ENCODE data around the gene LAMA4.
A peak's percentile ranks its signal among the peaks of the same experiment; 100 is the strongest.

Gene LAMA4

DNA sequence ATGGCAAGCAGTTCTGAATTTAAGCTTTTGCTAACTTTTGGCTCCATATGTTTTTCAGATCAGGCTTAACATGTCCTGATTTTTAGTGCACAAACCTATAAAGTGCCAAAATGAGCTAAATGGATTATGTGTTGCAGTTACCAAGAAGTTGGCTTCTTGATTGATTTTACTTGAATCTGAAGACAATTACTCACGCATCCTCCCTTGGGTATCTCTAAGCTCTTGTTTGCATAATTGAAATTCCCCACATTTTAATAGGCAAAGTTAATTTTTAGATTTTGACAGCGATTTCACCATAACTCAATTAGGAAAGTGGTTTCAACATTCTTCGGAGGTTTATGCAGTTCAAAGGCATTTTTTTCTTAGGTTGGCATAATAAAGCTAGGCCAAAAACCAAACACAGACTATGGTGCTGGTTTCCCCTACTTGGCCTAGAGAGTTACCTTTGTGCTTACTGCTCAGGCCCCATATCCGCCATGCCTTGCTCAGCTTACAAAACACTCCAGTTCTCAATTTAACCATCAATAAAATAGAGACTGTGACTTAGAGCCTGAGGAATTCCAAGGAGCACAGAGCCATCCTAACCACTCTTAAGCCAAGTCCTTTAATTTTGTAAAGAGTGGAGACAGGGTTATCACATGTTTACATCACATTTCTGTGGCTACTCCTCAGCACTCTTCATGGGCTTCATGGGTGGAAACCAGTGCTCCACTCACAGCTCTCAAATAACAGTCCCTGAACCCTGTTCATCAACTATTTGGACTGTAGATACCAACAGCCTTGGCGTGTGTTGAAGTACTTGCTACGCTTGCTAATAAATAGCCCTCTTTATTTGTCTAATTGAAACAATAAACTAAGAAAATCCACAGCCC is 32.1 kb downstream of the LAMA4 start:
- H3K27ac ChIP-seq = no peak overlapping the region
- TF ChIP-seq ZFX (IDR thresholded peaks at IDR 0.05; ENCODE audit: borderline replicate concordance) = no peak
- TF ChIP-seq, protein P1, sequence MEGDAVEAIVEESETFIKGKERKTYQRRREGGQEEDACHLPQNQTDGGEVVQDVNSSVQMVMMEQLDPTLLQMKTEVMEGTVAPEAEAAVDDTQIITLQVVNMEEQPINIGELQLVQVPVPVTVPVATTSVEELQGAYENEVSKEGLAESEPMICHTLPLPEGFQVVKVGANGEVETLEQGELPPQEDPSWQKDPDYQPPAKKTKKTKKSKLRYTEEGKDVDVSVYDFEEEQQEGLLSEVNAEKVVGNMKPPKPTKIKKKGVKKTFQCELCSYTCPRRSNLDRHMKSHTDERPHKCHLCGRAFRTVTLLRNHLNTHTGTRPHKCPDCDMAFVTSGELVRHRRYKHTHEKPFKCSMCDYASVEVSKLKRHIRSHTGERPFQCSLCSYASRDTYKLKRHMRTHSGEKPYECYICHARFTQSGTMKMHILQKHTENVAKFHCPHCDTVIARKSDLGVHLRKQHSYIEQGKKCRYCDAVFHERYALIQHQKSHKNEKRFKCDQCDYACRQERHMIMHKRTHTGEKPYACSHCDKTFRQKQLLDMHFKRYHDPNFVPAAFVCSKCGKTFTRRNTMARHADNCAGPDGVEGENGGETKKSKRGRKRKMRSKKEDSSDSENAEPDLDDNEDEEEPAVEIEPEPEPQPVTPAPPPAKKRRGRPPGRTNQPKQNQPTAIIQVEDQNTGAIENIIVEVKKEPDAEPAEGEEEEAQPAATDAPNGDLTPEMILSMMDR (IDR thresholded peaks at IDR 0.05) = no peak

DNA sequence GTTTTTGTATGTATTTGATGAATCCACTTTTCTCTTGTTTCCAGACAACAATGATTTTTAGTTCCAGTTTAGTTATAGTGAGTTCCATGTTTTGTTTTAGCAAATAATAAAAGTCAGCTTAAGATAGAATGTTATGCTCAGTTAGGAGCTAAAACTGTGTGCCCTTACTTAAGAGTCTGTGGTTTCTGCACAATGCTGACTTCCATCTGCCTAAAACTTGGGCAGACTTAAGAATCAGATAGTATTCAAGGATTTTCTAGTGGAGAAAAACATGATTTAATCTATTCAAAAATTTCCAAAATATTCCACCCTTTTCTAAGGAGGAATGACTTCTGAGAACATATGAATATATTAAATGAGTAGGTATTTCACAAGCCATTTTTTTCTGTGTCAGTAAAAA is 32.8 kb downstream of the LAMA4 start:
- TF ChIP-seq ZFX (IDR thresholded peaks at IDR 0.05; ENCODE audit: borderline replicate concordance) = no peak
- TF ChIP-seq, protein P1 (IDR thresholded peaks at IDR 0.05) = no peak
- H3K27ac ChIP-seq = no peak overlapping the region

DNA sequence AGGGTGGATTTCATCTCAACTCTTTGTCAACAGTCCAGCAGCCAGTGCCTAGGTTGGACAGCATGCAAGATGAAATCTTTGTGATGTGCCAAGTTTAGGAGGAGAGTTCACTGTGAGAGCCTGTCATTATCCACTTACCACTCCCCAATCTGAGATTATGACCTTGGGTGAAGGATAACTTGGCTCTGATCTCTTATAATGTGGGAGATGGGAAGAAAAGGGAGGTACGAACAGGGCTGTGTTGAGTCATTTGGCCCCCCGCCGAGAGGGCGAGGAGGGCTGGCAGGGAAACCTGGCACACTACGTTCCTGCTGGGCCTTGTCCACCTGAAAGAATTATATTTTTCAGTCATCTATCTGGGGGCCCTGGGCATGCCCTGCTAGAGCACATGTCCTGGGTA is 35.8 kb downstream of the LAMA4 start:
- no peak overlapping the region for H3K27ac ChIP-seq

DNA sequence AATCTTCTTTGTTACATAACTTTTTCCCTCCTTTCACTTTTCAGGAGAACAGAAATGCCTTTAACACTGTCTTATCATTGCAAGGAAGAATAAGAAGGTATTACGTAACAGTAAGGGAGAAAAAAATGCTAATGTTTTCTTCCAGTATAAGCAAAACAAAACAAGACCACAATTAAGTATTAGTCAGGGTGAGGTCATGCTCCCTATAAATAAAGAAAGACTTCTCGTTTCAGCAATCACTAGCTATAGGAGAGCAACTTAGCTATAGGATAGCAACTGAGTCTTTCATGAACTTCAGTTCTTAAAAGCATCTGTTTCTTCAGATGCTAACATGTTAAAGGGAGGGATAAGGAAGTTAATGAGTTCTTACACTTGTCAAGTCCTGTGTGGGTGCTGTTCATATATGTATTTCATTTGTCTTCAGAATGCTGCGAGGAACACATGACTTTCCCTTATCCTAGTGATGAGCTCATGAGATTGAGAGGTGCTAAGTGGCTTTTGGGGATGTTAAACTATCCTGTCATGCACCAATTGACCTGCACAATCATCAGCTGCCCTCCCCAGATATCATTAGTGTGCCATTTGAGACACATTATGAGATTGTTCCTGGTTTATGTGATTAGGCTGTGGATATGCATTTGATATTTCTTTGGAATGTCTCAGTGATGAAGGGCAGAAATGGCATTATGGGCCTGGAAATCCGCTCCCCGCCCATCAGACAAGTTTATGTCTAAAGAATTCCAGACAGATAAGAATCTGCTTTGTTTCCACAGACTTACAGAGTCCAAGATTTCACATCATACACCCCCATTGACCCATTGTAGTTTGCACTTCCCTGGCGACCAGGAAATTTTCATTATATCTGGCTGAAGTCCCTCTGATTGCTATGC is 37.5 kb downstream of the LAMA4 start:
- no peak overlapping the region for H3K27ac ChIP-seq
- no peak for TF ChIP-seq ZFX (IDR thresholded peaks at IDR 0.05; ENCODE audit: borderline replicate concordance)
- TF ChIP-seq, protein P1 (IDR thresholded peaks at IDR 0.05) = no peak

More for the DNA sequence above, 35.8 kb downstream of the LAMA4 start:
- TF ChIP-seq, protein P1 (IDR thresholded peaks at IDR 0.05) = no peak
- no peak for TF ChIP-seq ZFX (IDR thresholded peaks at IDR 0.05; ENCODE audit: borderline replicate concordance)

DNA sequence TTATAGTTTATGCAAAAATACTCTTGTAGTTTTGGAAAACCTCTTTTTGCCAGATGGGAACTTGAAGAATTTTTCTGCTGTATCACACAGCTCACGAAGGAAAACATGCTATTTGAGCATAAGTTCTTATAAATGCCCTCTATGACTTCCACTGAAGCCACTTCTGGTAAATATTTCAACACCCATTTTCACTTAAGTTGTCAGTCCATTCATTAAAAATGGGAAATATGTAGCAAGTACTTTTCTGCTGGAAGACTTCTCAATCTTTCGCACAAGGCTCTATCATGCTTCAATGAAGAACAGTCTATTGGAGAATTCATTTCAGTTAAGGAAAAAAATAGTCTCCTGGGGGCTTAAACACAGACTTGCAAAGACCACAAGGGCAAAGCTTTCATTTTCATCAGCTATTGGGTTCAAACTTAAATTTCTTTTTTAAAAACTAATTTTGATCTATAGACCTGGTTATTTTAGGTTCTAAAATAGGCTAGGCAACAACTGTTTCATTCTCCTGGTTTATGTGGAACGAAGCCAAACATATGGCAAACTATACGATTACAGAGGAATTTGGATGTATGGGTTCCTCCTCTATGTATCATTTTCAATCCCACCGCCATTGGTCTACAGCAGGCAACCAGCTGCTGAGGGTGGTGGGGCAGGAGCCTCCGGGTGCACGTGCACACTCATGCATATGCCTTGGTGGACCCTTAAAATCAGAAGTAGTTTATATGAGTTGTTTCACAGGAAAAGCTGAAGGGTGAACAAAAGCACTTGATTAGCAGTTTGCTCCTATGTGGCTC is 38.7 kb downstream of the LAMA4 start:
- TF ChIP-seq, protein P1 (IDR thresholded peaks at IDR 0.05) = no peak
- TF ChIP-seq ZFX (IDR thresholded peaks at IDR 0.05; ENCODE audit: borderline replicate concordance) = no peak
- peak overlapping the region; percentile 40; the same call in 1 of the 2 replicates for H3K27ac ChIP-seq

DNA sequence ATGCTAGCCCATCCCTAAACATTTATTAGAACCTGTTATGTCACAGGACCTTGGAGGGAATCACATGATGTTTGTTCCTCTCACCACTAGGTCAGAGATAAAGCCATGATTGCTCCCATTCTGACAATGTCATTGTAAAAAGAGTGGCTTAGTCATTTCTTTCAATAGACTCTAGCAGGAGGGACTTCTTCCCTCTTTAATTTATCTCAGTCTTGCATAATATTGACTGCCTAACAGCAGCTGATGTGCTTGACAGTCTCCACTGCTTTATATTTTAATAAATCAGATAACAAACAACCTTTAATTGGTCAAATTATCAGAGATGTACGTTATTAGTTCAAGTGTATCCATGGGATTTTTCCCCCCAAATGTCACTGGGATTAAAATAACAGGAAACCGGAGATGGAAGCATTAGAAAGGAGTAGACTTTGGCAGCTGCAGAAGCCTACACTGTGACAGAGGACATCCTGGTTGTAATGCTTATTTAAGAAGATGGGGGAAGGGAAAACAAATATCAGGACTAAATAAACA is 39.6 kb downstream of the LAMA4 start:
- TF ChIP-seq, protein P1 (IDR thresholded peaks at IDR 0.05) = no peak
- no peak for TF ChIP-seq ZFX (IDR thresholded peaks at IDR 0.05; ENCODE audit: borderline replicate concordance)
- H3K27ac ChIP-seq = peak overlapping the region; percentile 40
